Mucosa of descending colon (tissue), 3 donors: ENCODE results near the gene PLAC9. TPM values are rescaled to one million over a fixed set of nuclear protein-coding genes. Genes with fewer than 3 reads are reported as not detected.

Experiments used
- ATAC-seq: fragments of 200-7000 bp; cut with Tn5 transposase; one replicate; pipeline ENCODE4 v1.9.1; 2020; ENCODE audit warnings: mild to moderate bottlenecking, moderate library complexity
- DNase-seq, 3 donors: peaks; one replicate each; pipeline ENCODE4 v3.0.0-alpha.2; 2020
- H3K36me3 ChIP-seq: fragments of 200-600 bp; one replicate; pipeline ENCODE4 v1.8.0; 2021; ENCODE audit warnings: low read depth, mild to moderate bottlenecking
- H3K4me1 ChIP-seq: fragments of 200-600 bp; one replicate; pipeline ENCODE4 v1.8.0; 2021; ENCODE audit warnings: low read depth, mild to moderate bottlenecking
- H3K4me3 ChIP-seq: fragments of 200-600 bp; one replicate; pipeline ENCODE4 v1.8.0; 2021; ENCODE audit warnings: mild to moderate bottlenecking
- H3K9me3 ChIP-seq: fragments of 200-600 bp; one replicate; pipeline ENCODE4 v1.8.0; 2021; ENCODE audit warnings: mild to moderate bottlenecking
- CTCF ChIP-seq: fragments of 200-600 bp; IDR thresholded peaks from one replicate; pipeline ENCODE4 v1.8.0; 2022; ENCODE audit warnings: antibody characterized with exemption, mild to moderate bottlenecking
- intact Hi-C, 2 donors: fragments of 100-400 bp; cut with DNase I in 1 of 2; cut with micrococcal nuclease in 1 of 2; formaldehyde crosslinking; loops; one replicate each; pipeline versions ENCODE4 v1.11.0 to v1.11.1; 2022; cut with DNase I, micrococcal nuclease
- total RNA-seq, 3 donors: library from RNA; stranded (reverse); fragmentation: NEBNext Ultra II Directional in 2 of 3; extraction: Animal tissue kit (Norgen Biotek cat#: 25700) in 2 of 3; gene quantifications; one replicate each; pipeline versions ENCODE4 v1.2.1 to v1.2.4, GENCODE V29; 2021 to 2023
- donor health status: DM: no; HTN: no; CAD: no; lungs with moderate emphysema.
- donor health status: DM: no; HTN: no; CAD: no.
- donor health status: DM: no; HTN: yes; CAD: no.

The PLAC9 gene
- total RNA-seq, 3 donors from 2014 or later = 3.2 to 15.1 (median 11.8) TPM

- H3K4me3 ChIP-seq = no peak overlapping the region
- H3K9me3 ChIP-seq = no peaks in the 10 kb centered on the region
- DNase-seq = peak in 1 of 3 donors; percentile 12
- ATAC-seq = no peak
- peaks cover 18% of the 10 kb centered on the region for H3K36me3 ChIP-seq
- TF ChIP-seq CTCF = no peak
- intact Hi-C loops = loop anchor here (10.0 kb wide), 1 partner anchor 50 kb away; the partner anchor contains the start of gene ANXA11 (in 2 of the 2)
- H3K4me1 ChIP-seq = no peaks in the 10 kb centered on the region
Observed at GRCh38 chr10:80154626-80154977, 22.1 kb downstream of the PLAC9 start.

GRCh38 chr10:80154978-80155695 lies 22.6 kb downstream of the PLAC9 start:
- DNase-seq (peak in 2 of 3 donors; percentile 7 to 35), ATAC-seq (no peak)
- Histone ChIP-seq H3K36me3 (peaks cover 18% of the 10 kb centered on the region), H3K4me3 (no peak overlapping the region), H3K9me3 (no peaks in the 10 kb centered on the region), H3K4me1 (no peaks in the 10 kb centered on the region)
- intact Hi-C loops = loop anchor here (10.0 kb wide), 1 partner anchor 50 kb away; the partner anchor contains the start of gene ANXA11 (in 2 of the 2)
- no peak for TF ChIP-seq CTCF

- ATAC-seq = no peak
- H3K9me3 ChIP-seq = no peaks in the 10 kb centered on the region
- peak in 2 of 3 donors; percentile 5 to 7 for DNase-seq
- no peaks in the 10 kb centered on the region for H3K4me1 ChIP-seq
- intact Hi-C loops = loop anchor here (10.0 kb wide), 1 partner anchor 49 kb away; the partner anchor contains the start of gene ANXA11 (in 2 of the 2)
- H3K36me3 ChIP-seq = peaks cover 18% of the 10 kb centered on the region
- no peak for TF ChIP-seq CTCF
- no peak overlapping the region for H3K4me3 ChIP-seq
Observed at GRCh38 chr10:80155696-80156215, 23.2 kb downstream of the PLAC9 start.

DNA sequence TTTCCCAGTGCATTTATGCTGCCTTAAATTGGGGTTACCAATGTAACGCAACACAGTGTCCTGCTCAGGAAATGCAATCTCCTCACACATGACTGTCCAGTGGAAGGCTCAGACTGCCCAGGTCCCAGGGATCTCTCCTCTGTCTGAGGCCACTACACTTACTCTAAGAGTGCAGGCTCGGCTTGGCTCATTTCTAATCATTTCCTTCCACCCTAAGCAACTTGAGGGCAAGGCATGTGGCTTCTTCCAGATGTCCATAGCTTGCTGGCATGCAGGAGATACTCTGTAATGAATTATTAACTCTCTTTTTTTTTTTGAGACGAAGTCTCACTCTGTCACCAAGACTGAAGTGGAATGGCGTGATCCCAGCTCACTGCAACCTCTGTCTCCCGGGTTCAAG lies 23.7 kb downstream of the PLAC9 start:
- Histone ChIP-seq H3K4me1 (no peaks in the 10 kb centered on the region), H3K4me3 (no peak overlapping the region), H3K9me3 (no peaks in the 10 kb centered on the region), H3K36me3 (peaks cover 18% of the 10 kb centered on the region)
- no peak for ATAC-seq
- TF ChIP-seq CTCF = no peak
- intact Hi-C loops = loop anchor here (10.0 kb wide), 1 partner anchor 49 kb away; the partner anchor contains the start of gene ANXA11 (in 2 of the 2)
- DNase-seq = peak in 1 of 3 donors; percentile 6

GRCh38 chr10:80157561-80157960 lies 25.0 kb downstream of the PLAC9 start:
- Histone ChIP-seq H3K4me1 (no peaks in the 10 kb centered on the region), H3K36me3 (peaks cover 18% of the 10 kb centered on the region), H3K4me3 (no peak overlapping the region), H3K9me3 (no peaks in the 10 kb centered on the region)
- intact Hi-C loops = loop anchor here (10.0 kb wide), 1 partner anchor 47 kb away; the partner anchor contains the start of gene ANXA11 (in 2 of the 2)
- DNase-seq (peak in 1 of 3 donors; percentile 34), ATAC-seq (no peak)
- no peak for TF ChIP-seq CTCF
